ENCODE results near the gene CTPS2. TPM values are rescaled to one million over a fixed set of nuclear protein-coding genes. Genes with fewer than 3 reads are reported as not detected.
"Not testable (repeated sequence)": the region's sequence is repeated elsewhere in the genome, so short reads cannot be mapped to it uniquely, and the experiment has no call there.

The CTPS2 gene
- total and polyA plus RNA-seq, 9 donors = 13.3 to 20.1 (median 16.3) TPM

GRCh38 chrX:16716451-16716850 lies 4.0 kb upstream of the CTPS2 start:
- not testable (repeated sequence) for H3K4me3 ChIP-seq (ENCODE audit: low read length); H3K9me3 ChIP-seq (replicated peaks; ENCODE audit: control insufficient read depth, low read depth, low read length); H3K27ac ChIP-seq (ENCODE audit: low read length); DNase-seq; H3K36me3 ChIP-seq (ENCODE audit: control insufficient read depth, insufficient read depth, low read length); H3K4me1 ChIP-seq (ENCODE audit: control insufficient read depth, insufficient read depth, low read length)
- peaks cover 34% of the 10 kb centered on the region for H3K27me3 ChIP-seq (ENCODE audit: control insufficient read depth, insufficient read depth, low read length)
- 85% methylated on average over 4 of the region's 6 CpGs for WGBS (ENCODE audit: insufficient coverage)

GRCh38 chrX:16715638-16716037 lies 3.2 kb upstream of the CTPS2 start:
- WGBS (ENCODE audit: insufficient coverage) = no CpG with 5 or more reads among the region's 6 CpGs
- peaks cover 37% of the 10 kb centered on the region for H3K27me3 ChIP-seq (ENCODE audit: control insufficient read depth, insufficient read depth, low read length)
- not testable (repeated sequence) for H3K4me3 ChIP-seq (ENCODE audit: low read length); DNase-seq; H3K36me3 ChIP-seq (ENCODE audit: control insufficient read depth, insufficient read depth, low read length); H3K27ac ChIP-seq (ENCODE audit: low read length); H3K9me3 ChIP-seq (replicated peaks; ENCODE audit: control insufficient read depth, low read depth, low read length); H3K4me1 ChIP-seq (ENCODE audit: control insufficient read depth, insufficient read depth, low read length)

GRCh38 chrX:16714504-16714903 lies 2.0 kb upstream of the CTPS2 start:
- Histone ChIP-seq H3K27me3 (ENCODE audit: control insufficient read depth, insufficient read depth, low read length) (peaks cover 43% of the 10 kb centered on the region), H3K36me3 (ENCODE audit: control insufficient read depth, insufficient read depth, low read length) (no peaks in the 10 kb centered on the region), H3K9me3 (replicated peaks; ENCODE audit: control insufficient read depth, low read depth, low read length) (no peaks in the 10 kb centered on the region), H3K4me1 (ENCODE audit: control insufficient read depth, insufficient read depth, low read length) (peaks cover 2% of the 10 kb centered on the region), H3K27ac (ENCODE audit: low read length) (no peak overlapping the region), H3K4me3 (ENCODE audit: low read length) (no peak overlapping the region)
- 84% methylated on average over 5 of the region's 8 CpGs for WGBS (ENCODE audit: insufficient coverage)
- no peak for DNase-seq

- no peaks in the 10 kb centered on the region for H3K36me3 ChIP-seq (ENCODE audit: control insufficient read depth, insufficient read depth, low read length)
- peak overlapping the region; percentile 68 for H3K4me3 ChIP-seq (ENCODE audit: low read length)
- no peaks in the 10 kb centered on the region for H3K9me3 ChIP-seq (replicated peaks; ENCODE audit: control insufficient read depth, low read depth, low read length)
- peaks cover 52% of the 10 kb centered on the region for H3K27me3 ChIP-seq (ENCODE audit: control insufficient read depth, insufficient read depth, low read length)
- H3K27ac ChIP-seq (ENCODE audit: low read length) = peak overlapping the region; percentile 82
- no peaks in the 10 kb centered on the region for H3K4me1 ChIP-seq (ENCODE audit: control insufficient read depth, insufficient read depth, low read length)
- under 1% methylated on average over 60 of the region's 67 CpGs for WGBS (ENCODE audit: insufficient coverage)
- peak; percentile 21 for DNase-seq
These were observed 449 bp downstream of the CTPS2 start for GRCh38 chrX:16711893-16712547.

GRCh38 chrX:16711219-16711811 lies 1.2 kb downstream of the CTPS2 start:
- Histone ChIP-seq H3K9me3 (replicated peaks; ENCODE audit: control insufficient read depth, low read depth, low read length) (no peaks in the 10 kb centered on the region), H3K4me3 (ENCODE audit: low read length) (peak overlapping the region; percentile 68), H3K27ac (ENCODE audit: low read length) (peak overlapping the region; percentile 82), H3K4me1 (ENCODE audit: control insufficient read depth, insufficient read depth, low read length) (no peaks in the 10 kb centered on the region), H3K27me3 (ENCODE audit: control insufficient read depth, insufficient read depth, low read length) (peaks cover 51% of the 10 kb centered on the region), H3K36me3 (ENCODE audit: control insufficient read depth, insufficient read depth, low read length) (no peaks in the 10 kb centered on the region)
- no peak for DNase-seq
- 40% methylated on average over 3 of the region's 9 CpGs for WGBS (ENCODE audit: insufficient coverage)

- Histone ChIP-seq H3K27me3 (ENCODE audit: control insufficient read depth, insufficient read depth, low read length) (peaks cover 49% of the 10 kb centered on the region), H3K4me1 (ENCODE audit: control insufficient read depth, insufficient read depth, low read length) (no peaks in the 10 kb centered on the region), H3K9me3 (replicated peaks; ENCODE audit: control insufficient read depth, low read depth, low read length) (no peaks in the 10 kb centered on the region), H3K4me3 (ENCODE audit: low read length) (no peak overlapping the region), H3K27ac (ENCODE audit: low read length) (no peak overlapping the region), H3K36me3 (ENCODE audit: control insufficient read depth, insufficient read depth, low read length) (no peaks in the 10 kb centered on the region)
- WGBS (ENCODE audit: insufficient coverage) = 86% methylated on average over 3 of the region's 3 CpGs
- DNase-seq = no peak
These were observed 4.5 kb downstream of the CTPS2 start for GRCh38 chrX:16708016-16708415.

- H3K27me3 ChIP-seq (ENCODE audit: control insufficient read depth, insufficient read depth, low read length) = peaks cover 41% of the 10 kb centered on the region
- no peaks in the 10 kb centered on the region for H3K4me1 ChIP-seq (ENCODE audit: control insufficient read depth, insufficient read depth, low read length)
- no peaks in the 10 kb centered on the region for H3K9me3 ChIP-seq (replicated peaks; ENCODE audit: control insufficient read depth, low read depth, low read length)
- WGBS (ENCODE audit: insufficient coverage) = 100% methylated on average over 2 of the region's 3 CpGs
- no peak overlapping the region for H3K4me3 ChIP-seq (ENCODE audit: low read length)
- H3K27ac ChIP-seq (ENCODE audit: low read length) = no peak overlapping the region
- no peak for DNase-seq
- peaks cover 6% of the 10 kb centered on the region for H3K36me3 ChIP-seq (ENCODE audit: control insufficient read depth, insufficient read depth, low read length)
These were observed 7.1 kb downstream of the CTPS2 start for GRCh38 chrX:16705370-16705769.

GRCh38 chrX:16702700-16703599 lies 9.5 kb downstream of the CTPS2 start:
- H3K4me3 ChIP-seq (ENCODE audit: low read length) = no peak overlapping the region
- peaks cover 36% of the 10 kb centered on the region for H3K27me3 ChIP-seq (ENCODE audit: control insufficient read depth, insufficient read depth, low read length)
- no peaks in the 10 kb centered on the region for H3K9me3 ChIP-seq (replicated peaks; ENCODE audit: control insufficient read depth, low read depth, low read length)
- no peaks in the 10 kb centered on the region for H3K4me1 ChIP-seq (ENCODE audit: control insufficient read depth, insufficient read depth, low read length)
- no peak for DNase-seq
- WGBS (ENCODE audit: insufficient coverage) = 95% methylated on average over 9 of the region's 15 CpGs
- no peak overlapping the region for H3K27ac ChIP-seq (ENCODE audit: low read length)
- peaks cover 6% of the 10 kb centered on the region for H3K36me3 ChIP-seq (ENCODE audit: control insufficient read depth, insufficient read depth, low read length)

GRCh38 chrX:16700734-16701133 lies 11.7 kb downstream of the CTPS2 start:
- no peak for DNase-seq
- H3K9me3 ChIP-seq (replicated peaks; ENCODE audit: control insufficient read depth, low read depth, low read length) = no peaks in the 10 kb centered on the region
- 80% methylated on average over 1 of the region's 2 CpGs for WGBS (ENCODE audit: insufficient coverage)

GRCh38 chrX:16699389-16699788 lies 13.1 kb downstream of the CTPS2 start:
- WGBS (ENCODE audit: insufficient coverage) = 93% methylated on average over 4 of the region's 6 CpGs
- no peaks in the 10 kb centered on the region for H3K9me3 ChIP-seq (replicated peaks; ENCODE audit: control insufficient read depth, low read depth, low read length)
- H3K4me1 ChIP-seq (ENCODE audit: control insufficient read depth, insufficient read depth, low read length) = no peaks in the 10 kb centered on the region
- no peak overlapping the region for H3K27ac ChIP-seq (ENCODE audit: low read length)
- no peak overlapping the region for H3K4me3 ChIP-seq (ENCODE audit: low read length)
- peaks cover 6% of the 10 kb centered on the region for H3K36me3 ChIP-seq (ENCODE audit: control insufficient read depth, insufficient read depth, low read length)
- DNase-seq = no peak
- H3K27me3 ChIP-seq (ENCODE audit: control insufficient read depth, insufficient read depth, low read length) = peaks cover 43% of the 10 kb centered on the region

More at GRCh38 chrX:16700734-16701133, 11.7 kb downstream of the CTPS2 start:
- Histone ChIP-seq H3K36me3 (ENCODE audit: control insufficient read depth, insufficient read depth, low read length) (peaks cover 6% of the 10 kb centered on the region), H3K27ac (ENCODE audit: low read length) (no peak overlapping the region), H3K4me1 (ENCODE audit: control insufficient read depth, insufficient read depth, low read length) (no peaks in the 10 kb centered on the region), H3K4me3 (ENCODE audit: low read length) (no peak overlapping the region), H3K27me3 (ENCODE audit: control insufficient read depth, insufficient read depth, low read length) (peaks cover 42% of the 10 kb centered on the region)
